ENCODE results near the gene TBC1D4. TPM values are rescaled to one million over a fixed set of nuclear protein-coding genes. Genes with fewer than 3 reads are reported as not detected.

Gene TBC1D4
- total RNA-seq, 1 donor from 2014 or later: 25.6 TPM

- H3K4me1 Mint-ChIP-seq (ENCODE audit: low read depth, unreplicated experiment): peaks cover 3% of the 10 kb centered on the region
- no peak for TF ChIP-seq EZH2 (IDR thresholded peaks at IDR 0.05; ENCODE audit: insufficient read depth, low read length)
- TF ChIP-seq, protein P1, sequence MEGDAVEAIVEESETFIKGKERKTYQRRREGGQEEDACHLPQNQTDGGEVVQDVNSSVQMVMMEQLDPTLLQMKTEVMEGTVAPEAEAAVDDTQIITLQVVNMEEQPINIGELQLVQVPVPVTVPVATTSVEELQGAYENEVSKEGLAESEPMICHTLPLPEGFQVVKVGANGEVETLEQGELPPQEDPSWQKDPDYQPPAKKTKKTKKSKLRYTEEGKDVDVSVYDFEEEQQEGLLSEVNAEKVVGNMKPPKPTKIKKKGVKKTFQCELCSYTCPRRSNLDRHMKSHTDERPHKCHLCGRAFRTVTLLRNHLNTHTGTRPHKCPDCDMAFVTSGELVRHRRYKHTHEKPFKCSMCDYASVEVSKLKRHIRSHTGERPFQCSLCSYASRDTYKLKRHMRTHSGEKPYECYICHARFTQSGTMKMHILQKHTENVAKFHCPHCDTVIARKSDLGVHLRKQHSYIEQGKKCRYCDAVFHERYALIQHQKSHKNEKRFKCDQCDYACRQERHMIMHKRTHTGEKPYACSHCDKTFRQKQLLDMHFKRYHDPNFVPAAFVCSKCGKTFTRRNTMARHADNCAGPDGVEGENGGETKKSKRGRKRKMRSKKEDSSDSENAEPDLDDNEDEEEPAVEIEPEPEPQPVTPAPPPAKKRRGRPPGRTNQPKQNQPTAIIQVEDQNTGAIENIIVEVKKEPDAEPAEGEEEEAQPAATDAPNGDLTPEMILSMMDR (IDR thresholded peaks at IDR 0.05; ENCODE audit: insufficient read depth, low read depth, low read length): no peak
- H3K79me2 ChIP-seq (ENCODE audit: insufficient read depth, low read length): peaks cover 39% of the 10 kb centered on the region
- H3K27ac ChIP-seq (ENCODE audit: low read depth, low read length): no peak overlapping the region
- no peak for FAIRE-seq
- H3K4me1 ChIP-seq (ENCODE audit: insufficient read depth, low read length): no peaks in the 10 kb centered on the region
- peaks cover 7% of the 10 kb centered on the region for H3K9me3 Mint-ChIP-seq (ENCODE audit: unreplicated experiment)
- no peak overlapping the region for H3K9ac ChIP-seq (ENCODE audit: low read length)
- DNase-seq (ENCODE audit: low read depth): no peak
- no peaks in the 10 kb centered on the region for H3K27me3 Mint-ChIP-seq (ENCODE audit: low read depth, unreplicated experiment)
- H3K36me3 Mint-ChIP-seq (ENCODE audit: low read depth, unreplicated experiment): peaks cover 19% of the 10 kb centered on the region
- H4K20me1 ChIP-seq (ENCODE audit: insufficient read depth, low read length): peaks cover 12% of the 10 kb centered on the region
- no peak overlapping the region for H3K27ac Mint-ChIP-seq (ENCODE audit: unreplicated experiment)
- H3K4me2 ChIP-seq (ENCODE audit: low read length): no peak overlapping the region
- H3K4me3 ChIP-seq (ENCODE audit: insufficient read depth, low read depth, low read length): no peak overlapping the region
- H3K9me3 ChIP-seq (ENCODE audit: insufficient read depth, low read depth, low read length): peaks cover 4% of the 10 kb centered on the region
- H2AFZ ChIP-seq (ENCODE audit: low read depth, low read length): no peak overlapping the region
- H3K36me3 ChIP-seq (ENCODE audit: insufficient read depth, low read length): no peaks in the 10 kb centered on the region
- no peaks in the 10 kb centered on the region for H3K27me3 ChIP-seq (ENCODE audit: insufficient read depth, low read length)
- no peak overlapping the region for H3K4me3 Mint-ChIP-seq (ENCODE audit: unreplicated experiment)
Measured at GRCh38 chr13:75468602-75469001, 13.4 kb downstream of the TBC1D4 start.

- no peak overlapping the region for H3K27ac Mint-ChIP-seq (ENCODE audit: unreplicated experiment)
- H3K79me2 ChIP-seq (ENCODE audit: insufficient read depth, low read length): peaks cover 39% of the 10 kb centered on the region
- no peaks in the 10 kb centered on the region for H3K4me1 ChIP-seq (ENCODE audit: insufficient read depth, low read length)
- no peaks in the 10 kb centered on the region for H3K27me3 Mint-ChIP-seq (ENCODE audit: low read depth, unreplicated experiment)
- no peak overlapping the region for H3K4me2 ChIP-seq (ENCODE audit: low read length)
- no peak for TF ChIP-seq EZH2 (IDR thresholded peaks at IDR 0.05; ENCODE audit: insufficient read depth, low read length)
- TF ChIP-seq, protein P1 (IDR thresholded peaks at IDR 0.05; ENCODE audit: insufficient read depth, low read depth, low read length): no peak
- H3K4me3 Mint-ChIP-seq (ENCODE audit: unreplicated experiment): no peak overlapping the region
- no peak overlapping the region for H3K4me3 ChIP-seq (ENCODE audit: insufficient read depth, low read depth, low read length)
- FAIRE-seq: no peak
- peaks cover 4% of the 10 kb centered on the region for H3K9me3 ChIP-seq (ENCODE audit: insufficient read depth, low read depth, low read length)
- H3K9me3 Mint-ChIP-seq (ENCODE audit: unreplicated experiment): peaks cover 7% of the 10 kb centered on the region
- H4K20me1 ChIP-seq (ENCODE audit: insufficient read depth, low read length): peaks cover 12% of the 10 kb centered on the region
- H3K9ac ChIP-seq (ENCODE audit: low read length): no peak overlapping the region
- peaks cover 21% of the 10 kb centered on the region for H3K36me3 Mint-ChIP-seq (ENCODE audit: low read depth, unreplicated experiment)
- H3K27ac ChIP-seq (ENCODE audit: low read depth, low read length): no peak overlapping the region
- no peak overlapping the region for H2AFZ ChIP-seq (ENCODE audit: low read depth, low read length)
- no peaks in the 10 kb centered on the region for H3K36me3 ChIP-seq (ENCODE audit: insufficient read depth, low read length)
- peak; percentile 36 for DNase-seq (ENCODE audit: low read depth)
- no peaks in the 10 kb centered on the region for H3K27me3 ChIP-seq (ENCODE audit: insufficient read depth, low read length)
- no peaks in the 10 kb centered on the region for H3K4me1 Mint-ChIP-seq (ENCODE audit: low read depth, unreplicated experiment)
Measured at GRCh38 chr13:75468098-75468497, 13.9 kb downstream of the TBC1D4 start.

DNA sequence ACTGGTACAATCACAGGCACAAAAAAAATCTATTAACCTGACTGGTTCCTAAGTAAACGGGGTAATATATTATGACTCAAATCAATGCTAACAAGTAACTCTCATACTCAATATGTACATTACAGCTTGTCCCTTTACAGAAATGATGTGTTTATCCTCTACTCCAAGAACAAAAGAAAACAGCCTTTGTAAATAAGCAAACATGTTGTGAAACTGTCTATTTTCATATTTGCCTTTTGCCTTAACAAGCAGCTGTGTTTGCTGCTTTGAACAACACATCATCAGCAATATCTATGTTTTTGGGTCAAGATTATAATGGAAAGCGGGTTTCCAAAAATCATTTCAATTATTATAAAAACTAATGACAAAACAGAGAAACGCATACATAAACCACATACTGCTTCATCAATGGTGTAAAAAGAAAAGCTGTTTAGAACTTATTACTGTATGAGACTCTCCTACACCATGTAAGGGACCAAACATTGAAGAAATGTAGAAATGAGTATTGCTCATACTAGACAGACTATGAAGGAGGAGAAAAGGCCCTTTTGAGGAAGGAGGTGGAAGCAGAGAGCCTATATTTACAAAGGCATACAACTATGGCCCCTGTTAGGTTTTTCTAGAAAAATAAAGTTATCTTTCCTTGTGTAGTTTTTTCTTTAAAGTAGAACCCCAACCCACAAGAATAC, 14.8 kb downstream of the TBC1D4 start:
- Histone ChIP-seq H2AFZ (ENCODE audit: low read depth, low read length) (no peak overlapping the region), H3K9ac (ENCODE audit: low read length) (no peak overlapping the region), H3K9me3 (ENCODE audit: insufficient read depth, low read depth, low read length) (peaks cover 4% of the 10 kb centered on the region), H3K36me3 (ENCODE audit: insufficient read depth, low read length) (no peaks in the 10 kb centered on the region), H3K4me2 (ENCODE audit: low read length) (no peak overlapping the region), H3K4me1 (ENCODE audit: insufficient read depth, low read length) (no peaks in the 10 kb centered on the region), H3K27ac (ENCODE audit: low read depth, low read length) (no peak overlapping the region), H3K27me3 (ENCODE audit: insufficient read depth, low read length) (no peaks in the 10 kb centered on the region), H3K79me2 (ENCODE audit: insufficient read depth, low read length) (peaks cover 34% of the 10 kb centered on the region), H4K20me1 (ENCODE audit: insufficient read depth, low read length) (peaks cover 12% of the 10 kb centered on the region), H3K4me3 (ENCODE audit: insufficient read depth, low read depth, low read length) (no peak overlapping the region)
- peaks cover 7% of the 10 kb centered on the region for H3K9me3 Mint-ChIP-seq (ENCODE audit: unreplicated experiment)
- DNase-seq (ENCODE audit: low read depth) (no peak), FAIRE-seq (no peak)
- no peaks in the 10 kb centered on the region for H3K4me1 Mint-ChIP-seq (ENCODE audit: low read depth, unreplicated experiment)
- TF ChIP-seq EZH2 (IDR thresholded peaks at IDR 0.05; ENCODE audit: insufficient read depth, low read length): no peak
- TF ChIP-seq, protein P1 (IDR thresholded peaks at IDR 0.05; ENCODE audit: insufficient read depth, low read depth, low read length): no peak
- no peaks in the 10 kb centered on the region for H3K27me3 Mint-ChIP-seq (ENCODE audit: low read depth, unreplicated experiment)
- no peak overlapping the region for H3K27ac Mint-ChIP-seq (ENCODE audit: unreplicated experiment)
- H3K4me3 Mint-ChIP-seq (ENCODE audit: unreplicated experiment): no peak overlapping the region
- H3K36me3 Mint-ChIP-seq (ENCODE audit: low read depth, unreplicated experiment): peaks cover 21% of the 10 kb centered on the region

Measured in astrocyte (in vitro differentiated cells and primary cell).